ENCODE measurements around the gene BLTP2.

- TF ChIP-seq CTCF (IDR thresholded peaks at IDR 0.05; ENCODE audit: poor library complexity) (no peak), EZH2phosphoT487 (IDR thresholded peaks at IDR 0.05; ENCODE audit: low read depth, severe bottlenecking, unreplicated experiment) (no peak), EZH2 (IDR thresholded peaks at IDR 0.05; ENCODE audit: borderline replicate concordance) (no peak)
Observed at GRCh38 chr17:28645576-28645939, 600 bp upstream of the BLTP2 start.
